ENCODE measurements around the gene ITGA5. TPM values are rescaled to one million over a fixed set of nuclear protein-coding genes. Genes with fewer than 3 reads are reported as not detected.

ITGA5 gene
- total RNA-seq, 1 experiment from 2014 or later: 75.8 TPM

- Histone ChIP-seq H3K27ac (ENCODE audit: low read length) (no peak overlapping the region), H3K9me3 (ENCODE audit: control insufficient read depth, insufficient read depth, low read depth, low read length) (no peaks in the 10 kb centered on the region), H3K27me3 (ENCODE audit: control insufficient read depth, insufficient read depth, low read length) (no peaks in the 10 kb centered on the region), H3K4me3 (ENCODE audit: low read depth in 2 of 2, low read length in 2 of 2) (no peak overlapping the region), H3K4me1 (ENCODE audit: control insufficient read depth, insufficient read depth, low read length) (peaks cover 18% of the 10 kb centered on the region), H3K36me3 (ENCODE audit: control insufficient read depth, insufficient read depth, low read length) (peaks cover 10% of the 10 kb centered on the region)
- ChIA-PET POLR2A (interaction anchor here (0.7 kb wide), 2 partner anchors 17 to 81 kb away, joined by 4 read pairs; no protein-coding TSS in a partner anchor), CTCF (interaction anchor here (0.7 to 0.8 kb wide), 2 partner anchors 15 to 81 kb away, joined by 6 to 8 read pairs; no protein-coding TSS in a partner anchor)
- ATAC-seq: 0 out of 2 replicates have a peak, but pooled peaks have one; percentile 21
- intact Hi-C loops (cut with micrococcal nuclease; ENCODE audit: unreplicated experiment): no loop called here
- TF ChIP-seq TCF7L2 (IDR thresholded peaks at IDR 0.05; ENCODE audit: low read depth, low read length): no peak
- TF ChIP-seq REST (IDR thresholded peaks at IDR 0.05; ENCODE audit: insufficient read depth in 1 of 2, low read depth in 2 of 2, low read length in 1 of 2): no peak
- TF ChIP-seq CTCF (IDR thresholded peaks at IDR 0.05): no peak
- no peak for TF ChIP-seq POLR2AphosphoS5 (IDR thresholded peaks at IDR 0.05; ENCODE audit: low read depth, low read length)
- TF ChIP-seq SIN3A (IDR thresholded peaks at IDR 0.05; ENCODE audit: borderline replicate concordance, insufficient read depth, low read depth, low read length): no peak
- no TSS peak for BruUV-seq (replicated peaks)
- DNase-seq (ENCODE audit: low read depth, low spot score): no peak
- in situ Hi-C loops (cut with HindIII; ENCODE audit: low pct_unique_long_range_greater_than_20kb, low sequenced_read_pairs): no loop called here
Observed at GRCh38 chr12:54352891-54353874, 65.9 kb downstream of the ITGA5 start.

GRCh38 chr12:54352022-54352531, 67.0 kb downstream of the ITGA5 start:
- intact Hi-C loops (cut with micrococcal nuclease; ENCODE audit: unreplicated experiment) (no loop called here), in situ Hi-C loops (cut with HindIII; ENCODE audit: low pct_unique_long_range_greater_than_20kb, low sequenced_read_pairs) (no loop called here)
- no peak for DNase-seq (ENCODE audit: low read depth, low spot score)
- Histone ChIP-seq H3K9me3 (ENCODE audit: control insufficient read depth, insufficient read depth, low read depth, low read length) (no peaks in the 10 kb centered on the region), H3K36me3 (ENCODE audit: control insufficient read depth, insufficient read depth, low read length) (peaks cover 19% of the 10 kb centered on the region), H3K27ac (ENCODE audit: low read length) (no peak overlapping the region), H3K4me1 (ENCODE audit: control insufficient read depth, insufficient read depth, low read length) (peaks cover 7% of the 10 kb centered on the region), H3K4me3 (ENCODE audit: low read depth in 2 of 2, low read length in 2 of 2) (no peak overlapping the region), H3K27me3 (ENCODE audit: control insufficient read depth, insufficient read depth, low read length) (no peaks in the 10 kb centered on the region)
- POLR2A ChIA-PET: no interaction called here
- no TSS peak for BruUV-seq (replicated peaks)
- ATAC-seq: no peak
- CTCF ChIA-PET: interaction anchor here (0.8 kb wide), 1 partner anchor 16 kb away, joined by 6 read pairs; no protein-coding TSS in a partner anchor
- TF ChIP-seq SIN3A (IDR thresholded peaks at IDR 0.05; ENCODE audit: borderline replicate concordance, insufficient read depth, low read depth, low read length): no peak
- TF ChIP-seq POLR2AphosphoS5 (IDR thresholded peaks at IDR 0.05; ENCODE audit: low read depth, low read length): no peak
- TF ChIP-seq CTCF (IDR thresholded peaks at IDR 0.05): no peak
- TF ChIP-seq REST (IDR thresholded peaks at IDR 0.05; ENCODE audit: insufficient read depth in 1 of 2, low read depth in 2 of 2, low read length in 1 of 2): no peak
- TF ChIP-seq TCF7L2 (IDR thresholded peaks at IDR 0.05; ENCODE audit: low read depth, low read length): no peak

All from Panc1 (cell line).